Liver (tissue), 9 donors: ENCODE measurements around the gene THEMIS. TPM values are rescaled to one million over a fixed set of nuclear protein-coding genes. Genes with fewer than 3 reads are reported as not detected.

Experiments
- DNase-seq: peaks from one replicate; pipeline ENCODE4 v3.0.0-alpha.2; 2017; ENCODE audit warnings: low spot score
- H3K27ac ChIP-seq, 2 donors: one replicate each; pipeline ENCODE4 v1.7.0; 2013; ENCODE audit warnings: inconsistent platforms in 2 of 2, low read length in 2 of 2, control low read depth in 1 of 2, low read depth in 1 of 2, mild to moderate bottlenecking in 1 of 2
- H3K27me3 ChIP-seq, 4 donors: one replicate each; pipeline versions ENCODE4 v1.6.1 to v1.7.0; 2013; ENCODE audit warnings: low read length in 3 of 4, inconsistent platforms in 1 of 4, mild to moderate bottlenecking in 1 of 4, moderate library complexity in 1 of 4; ENCODE audit not compliant: control insufficient read depth in 4 of 4, insufficient read depth in 4 of 4
- H3K36me3 ChIP-seq, 4 donors: one replicate each; pipeline versions ENCODE4 v1.6.1 to v1.7.0; 2013; ENCODE audit warnings: low read length in 3 of 4, mild to moderate bottlenecking in 3 of 4, low read depth in 1 of 4, moderate library complexity in 1 of 4; ENCODE audit not compliant: control insufficient read depth in 4 of 4, insufficient read depth in 3 of 4
- H3K4me1 ChIP-seq, 4 donors: one replicate each; pipeline versions ENCODE4 v1.6.1 to v1.7.0; 2013; ENCODE audit warnings: low read length in 3 of 4, mild to moderate bottlenecking in 3 of 4, moderate library complexity in 1 of 4; ENCODE audit not compliant: control insufficient read depth in 4 of 4, insufficient read depth in 4 of 4
- H3K4me3 ChIP-seq, 3 donors: one replicate each; pipeline versions ENCODE4 v1.6.1 to v1.7.0; 2013; ENCODE audit warnings: low read length in 3 of 3, control low read depth in 1 of 3, low read depth in 1 of 3, mild to moderate bottlenecking in 1 of 3
- H3K9ac ChIP-seq, 2 donors: one replicate each; pipeline ENCODE4 v1.7.0; 2013; ENCODE audit warnings: low read length in 2 of 2, mild to moderate bottlenecking in 2 of 2, moderate library complexity in 2 of 2, control low read depth in 1 of 2, low read depth in 1 of 2
- H3K9me3 ChIP-seq, 4 donors: one replicate each; pipeline versions ENCODE4 v1.6.1 to v1.7.0; 2013; ENCODE audit warnings: low read length in 3 of 4; ENCODE audit not compliant: control insufficient read depth in 4 of 4
- ATF3 ChIP-seq: IDR thresholded peaks from 2 replicates; pipeline ENCODE4 v1.6.1; 2016; ENCODE audit warnings: antibody characterized with exemption
- CTCF ChIP-seq: fragments of 150-350 bp; IDR thresholded peaks from 2 replicates; pipeline ENCODE4 v1.5.1; 2017; ENCODE audit warnings: improper control_type of control experiment, low read depth, low read length; ENCODE audit not compliant: missing input control
- EGR1 ChIP-seq, 2 donors: IDR thresholded peaks; 2 replicates each; pipeline ENCODE4 v1.6.1; 2016 to 2018; ENCODE audit warnings: antibody characterized with exemption in 2 of 2, low read depth in 2 of 2
- FOXA1 ChIP-seq: IDR thresholded peaks from 2 replicates; pipeline ENCODE4 v1.6.1; 2016; ENCODE audit warnings: antibody characterized with exemption
- FOXA2 ChIP-seq: IDR thresholded peaks from 2 replicates; pipeline ENCODE4 v1.6.1; 2016; ENCODE audit warnings: antibody characterized with exemption
- GABPA ChIP-seq, 2 donors: IDR thresholded peaks in 1 of 2; conservative IDR thresholded peaks in 1 of 2; 2 replicates each; pipeline ENCODE4 v1.6.1; 2016; ENCODE audit warnings: antibody characterized with exemption in 2 of 2, mild to moderate bottlenecking in 1 of 2, moderate library complexity in 1 of 2
- HNF4A ChIP-seq, 2 donors: conservative IDR thresholded peaks; 2 replicates each; pipeline ENCODE4 v1.6.1; 2016; ENCODE audit warnings: antibody characterized with exemption in 2 of 2, mild to moderate bottlenecking in 2 of 2
- HNF4G ChIP-seq: IDR thresholded peaks from 2 replicates; pipeline ENCODE4 v1.6.1; 2016; ENCODE audit warnings: antibody characterized with exemption
- JUND ChIP-seq, 2 donors: IDR thresholded peaks; 2 replicates each; pipeline ENCODE4 v1.6.1; 2016; ENCODE audit warnings: antibody characterized with exemption in 2 of 2
- MAX ChIP-seq: IDR thresholded peaks from 2 replicates; pipeline ENCODE4 v1.6.1; 2016; ENCODE audit warnings: antibody characterized with exemption
- NR2F2 ChIP-seq: IDR thresholded peaks from 2 replicates; pipeline ENCODE4 v1.6.1; 2016; ENCODE audit warnings: antibody characterized with exemption
- RAD21 ChIP-seq, 2 donors: IDR thresholded peaks; 2 replicates each; pipeline ENCODE4 v1.6.1; 2016; ENCODE audit warnings: antibody characterized with exemption in 2 of 2, mild to moderate bottlenecking in 2 of 2
- REST ChIP-seq: IDR thresholded peaks from 2 replicates; pipeline ENCODE4 v1.6.1; 2016; ENCODE audit warnings: antibody characterized with exemption, mild to moderate bottlenecking
- RXRA ChIP-seq, 2 donors: IDR thresholded peaks; 2 replicates each; pipeline ENCODE4 v1.6.1; 2017 to 2018; ENCODE audit warnings: antibody characterized with exemption in 2 of 2, mild to moderate bottlenecking in 1 of 2
- SP1 ChIP-seq: IDR thresholded peaks from 2 replicates; pipeline ENCODE4 v1.6.1; 2018; ENCODE audit warnings: antibody characterized with exemption, mild to moderate bottlenecking
- TAF1 ChIP-seq: conservative IDR thresholded peaks from 2 replicates; pipeline ENCODE4 v1.6.1; 2016; ENCODE audit warnings: antibody characterized with exemption, mild to moderate bottlenecking
- YY1 ChIP-seq: IDR thresholded peaks from 2 replicates; pipeline ENCODE4 v1.6.1; 2016; ENCODE audit warnings: antibody characterized with exemption, mild to moderate bottlenecking
- ZBTB33 ChIP-seq: IDR thresholded peaks from 2 replicates; pipeline ENCODE4 v1.6.1; 2016; ENCODE audit warnings: antibody characterized with exemption
- WGBS: extraction: QIAGEN DNeasy Blood & Tissue Kit; methylation state at CpG from one replicate; pipeline ENCODE4 v1.1.7; 2013; 5-methylcytosine and 5-hydroxymethylcytosine counted together
- polyA plus RNA-seq, 2 donors: library from polyadenylated mRNA; stranded (reverse) in 1 of 2; unstranded in 1 of 2; fragments of 200-250 nt in 1 of 2; fragments of >200 nt in 1 of 2; fragmentation: Nextera tagmentation in 1 of 2; extraction: Ambion mirVana in 1 of 2; gene quantifications; one replicate each; pipeline versions ENCODE4 v1.2.1 to v1.2.3, GENCODE V29; 2013 to 2015
- total RNA-seq, 2 donors: library from RNA; depleted of rRNA; stranded (reverse); fragments of >200 nt; gene quantifications; one replicate each; pipeline ENCODE4 v1.2.3, GENCODE V29; 2014
- donor health status: healthy.
- donor health status: healthy.
- donor health status: healthy.
- donor health status: healthy.
- donor health status: healthy.

The THEMIS gene
- total and polyA plus RNA-seq, 4 donors, result 0.05 to 0.59 (median 0.21) TPM

- Histone ChIP-seq H3K27me3 (no peaks in the 10 kb centered on the region), H3K9me3 (peaks cover 6 to 9% (median 7%) of the 10 kb centered on the region in 4 donors), H3K36me3 (no peaks in the 10 kb centered on the region), H3K4me3 (peak overlapping the region in 1 of 3 donors; percentile 31), H3K27ac (no peak overlapping the region), H3K9ac (no peak overlapping the region), H3K4me1 (no peaks in the 10 kb centered on the region)
- WGBS, result 78% methylated on average over 1 of the region's 1 CpG
- DNase-seq, result no peak
- TF ChIP-seq ZBTB33 (no peak), RAD21 (IDR thresholded peaks at IDR 0.05) (no peak), REST (no peak), EGR1 (IDR thresholded peaks at IDR 0.05; ENCODE audit: low read depth in 2 of 2) (no peak), JUND (IDR thresholded peaks at IDR 0.05) (no peak), HNF4A (conservative IDR thresholded peaks at IDR 0.05) (no peak), FOXA2 (no peak), FOXA1 (no peak), HNF4G (no peak), SP1 (no peak), ATF3 (no peak), GABPA (IDR thresholded peaks at IDR 0.05 in 1 of 2, conservative IDR thresholded peaks at IDR 0.05 in 1 of 2) (no peak), MAX (no peak), NR2F2 (no peak), TAF1 (no peak), CTCF (no peak), YY1 (no peak), RXRA (IDR thresholded peaks at IDR 0.05) (no peak)
These were observed 32.3 kb upstream of the THEMIS start for GRCh38 chr6:127933137-127933536.
